ENCODE data around the gene PGBD2. TPM values are rescaled to one million over a fixed set of nuclear protein-coding genes. Genes with fewer than 3 reads are reported as not detected.
A peak's percentile ranks its signal among the peaks of the same experiment; 100 is the strongest.

Gene PGBD2
- polyA plus RNA-seq, 1 donor (not counting 4 experiments of a cell fraction or from before 2014, with no cell fraction given), result 5.1 TPM

DNA sequence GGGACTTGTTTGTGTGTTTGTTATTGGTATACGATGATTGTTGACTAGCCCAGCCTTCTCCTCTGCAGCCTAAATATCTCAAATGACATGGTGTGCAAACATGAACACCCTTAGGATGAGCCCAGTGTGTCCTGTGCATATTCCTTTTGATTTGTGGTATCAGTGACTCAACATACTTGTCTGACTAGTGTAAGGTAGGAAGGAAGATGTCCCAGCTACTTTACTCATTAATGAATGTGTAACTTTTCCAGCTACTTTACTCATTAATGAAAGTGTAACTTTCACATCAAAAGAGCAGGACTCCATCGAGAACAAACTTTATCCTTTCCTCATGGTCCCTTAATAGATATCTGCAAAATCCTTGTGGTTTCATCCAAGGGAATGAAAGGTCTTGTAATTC is 44.4 kb upstream of the PGBD2 start:
- Histone ChIP-seq H2AFZ (ENCODE audit: control insufficient read depth, low read length) (no peak overlapping the region), H3K4me2 (ENCODE audit: control insufficient read depth, extremely low read depth, insufficient read depth, low read depth, low read length) (no peak overlapping the region), H3K27ac (ENCODE audit: control insufficient read depth, insufficient read depth, low read length) (no peak overlapping the region), H3K4me1 (ENCODE audit: control insufficient read depth, extremely low read depth, insufficient read depth, low read length) (peaks cover 38% of the 10 kb centered on the region), H3K9me3 (ENCODE audit: control insufficient read depth, low read depth, low read length) (no peaks in the 10 kb centered on the region), H3K9ac (ENCODE audit: control insufficient read depth, extremely low read depth, insufficient read depth, low read length) (no peak overlapping the region), H3K4me3 (ENCODE audit: control insufficient read depth in 2 of 3, extremely low read depth in 1 of 3, insufficient read depth in 2 of 3, low read depth in 1 of 3, low read length in 3 of 3) (no peak overlapping the region), H3K36me3 (ENCODE audit: control insufficient read depth in 2 of 2, extremely low read depth in 1 of 2, insufficient read depth in 2 of 2, low read length in 2 of 2) (peaks cover 0 to 4% of the 10 kb centered on the region in 2 experiments), H4K20me1 (ENCODE audit: control insufficient read depth, extremely low read depth, insufficient read depth, low read length) (no peaks in the 10 kb centered on the region), H3K79me2 (ENCODE audit: control insufficient read depth, insufficient read depth, low read length) (peaks cover 18% of the 10 kb centered on the region), H3K27me3 (ENCODE audit: control insufficient read depth, extremely low read depth, insufficient read depth, low read length) (no peaks in the 10 kb centered on the region), H3K9me1 (ENCODE audit: control insufficient read depth, extremely low read depth, insufficient read depth, low read length) (no peaks in the 10 kb centered on the region)
- TF ChIP-seq EZH2 (IDR thresholded peaks at IDR 0.05; ENCODE audit: low read length), result no peak
- TF ChIP-seq, protein P1, sequence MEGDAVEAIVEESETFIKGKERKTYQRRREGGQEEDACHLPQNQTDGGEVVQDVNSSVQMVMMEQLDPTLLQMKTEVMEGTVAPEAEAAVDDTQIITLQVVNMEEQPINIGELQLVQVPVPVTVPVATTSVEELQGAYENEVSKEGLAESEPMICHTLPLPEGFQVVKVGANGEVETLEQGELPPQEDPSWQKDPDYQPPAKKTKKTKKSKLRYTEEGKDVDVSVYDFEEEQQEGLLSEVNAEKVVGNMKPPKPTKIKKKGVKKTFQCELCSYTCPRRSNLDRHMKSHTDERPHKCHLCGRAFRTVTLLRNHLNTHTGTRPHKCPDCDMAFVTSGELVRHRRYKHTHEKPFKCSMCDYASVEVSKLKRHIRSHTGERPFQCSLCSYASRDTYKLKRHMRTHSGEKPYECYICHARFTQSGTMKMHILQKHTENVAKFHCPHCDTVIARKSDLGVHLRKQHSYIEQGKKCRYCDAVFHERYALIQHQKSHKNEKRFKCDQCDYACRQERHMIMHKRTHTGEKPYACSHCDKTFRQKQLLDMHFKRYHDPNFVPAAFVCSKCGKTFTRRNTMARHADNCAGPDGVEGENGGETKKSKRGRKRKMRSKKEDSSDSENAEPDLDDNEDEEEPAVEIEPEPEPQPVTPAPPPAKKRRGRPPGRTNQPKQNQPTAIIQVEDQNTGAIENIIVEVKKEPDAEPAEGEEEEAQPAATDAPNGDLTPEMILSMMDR (optimal IDR thresholded peaks at IDR 0.05 in 1 of 3, IDR thresholded peaks at IDR 0.05 in 1 of 3, conservative IDR thresholded peaks at IDR 0.05 in 1 of 3; ENCODE audit: extremely low read depth in 1 of 3, insufficient read depth in 2 of 3, low read length in 3 of 3), result no peak
- DNase-seq (ENCODE audit: low read depth, low spot score) (no peak), FAIRE-seq (no peak)
- dilution Hi-C loops (cut with MboI; ENCODE audit: extremely low pct_ligation_motif_present, low sequenced_read_pairs), result no loop called here

DNA sequence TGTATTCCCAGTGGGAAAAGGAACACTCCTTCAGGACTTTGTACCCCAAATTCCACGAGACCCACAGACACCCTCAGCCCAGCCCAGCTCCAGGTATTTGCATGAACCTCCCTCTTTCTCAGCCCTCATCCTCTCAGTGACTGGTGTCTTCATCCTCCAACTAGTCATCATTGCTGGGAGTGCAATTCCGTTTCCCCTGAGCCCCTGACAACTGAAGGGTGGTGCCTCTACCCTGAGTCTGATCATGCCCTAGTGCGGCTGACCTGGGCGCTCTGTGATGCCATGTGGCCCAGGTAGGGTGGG is 43.4 kb upstream of the PGBD2 start:
- no peak for FAIRE-seq
- Histone ChIP-seq H3K27me3 (ENCODE audit: control insufficient read depth, extremely low read depth, insufficient read depth, low read length) (no peaks in the 10 kb centered on the region), H2AFZ (ENCODE audit: control insufficient read depth, low read length) (peak overlapping the region; percentile 95), H3K4me2 (ENCODE audit: control insufficient read depth, extremely low read depth, insufficient read depth, low read depth, low read length) (peak overlapping the region; percentile 87), H3K9me3 (ENCODE audit: control insufficient read depth, low read depth, low read length) (no peaks in the 10 kb centered on the region), H3K4me1 (ENCODE audit: control insufficient read depth, extremely low read depth, insufficient read depth, low read length) (peaks cover 29% of the 10 kb centered on the region), H3K79me2 (ENCODE audit: control insufficient read depth, insufficient read depth, low read length) (peaks cover 9% of the 10 kb centered on the region), H3K9ac (ENCODE audit: control insufficient read depth, extremely low read depth, insufficient read depth, low read length) (peak overlapping the region; percentile 49), H3K4me3 (ENCODE audit: control insufficient read depth in 2 of 3, extremely low read depth in 1 of 3, insufficient read depth in 2 of 3, low read depth in 1 of 3, low read length in 3 of 3) (peak overlapping the region; percentile 35 to 77 (median 65)), H4K20me1 (ENCODE audit: control insufficient read depth, extremely low read depth, insufficient read depth, low read length) (no peaks in the 10 kb centered on the region), H3K27ac (ENCODE audit: control insufficient read depth, insufficient read depth, low read length) (no peak overlapping the region), H3K36me3 (ENCODE audit: control insufficient read depth in 2 of 2, extremely low read depth in 1 of 2, insufficient read depth in 2 of 2, low read length in 2 of 2) (no peaks in the 10 kb centered on the region), H3K9me1 (ENCODE audit: control insufficient read depth, extremely low read depth, insufficient read depth, low read length) (no peaks in the 10 kb centered on the region)
- dilution Hi-C loops (cut with MboI; ENCODE audit: extremely low pct_ligation_motif_present, low sequenced_read_pairs), result no loop called here
- TF ChIP-seq, protein P1 (optimal IDR thresholded peaks at IDR 0.05 in 1 of 3, IDR thresholded peaks at IDR 0.05 in 1 of 3, conservative IDR thresholded peaks at IDR 0.05 in 1 of 3; ENCODE audit: extremely low read depth in 1 of 3, insufficient read depth in 2 of 3, low read length in 3 of 3), result no peak
- TF ChIP-seq EZH2 (IDR thresholded peaks at IDR 0.05; ENCODE audit: low read length), result no peak
- DNase-seq (ENCODE audit: low read depth, low spot score), result no peak

All from keratinocyte (primary cell).